Stimulated activated CD8-positive, alpha-beta memory T cell treated with anti-CD3 and anti-CD28 coated beads, Interleukin-7, amount 100 ng/mL, for 4 hours (primary cell): Measurements from ENCODE around the gene MAP1LC3C.

Source experiments
- DNase-seq, 2 donors: peaks; one replicate each; pipeline ENCODE4 v3.0.0-alpha.2; 2020; ENCODE audit warnings: low read depth in 2 of 2

MAP1LC3C gene

DNA sequence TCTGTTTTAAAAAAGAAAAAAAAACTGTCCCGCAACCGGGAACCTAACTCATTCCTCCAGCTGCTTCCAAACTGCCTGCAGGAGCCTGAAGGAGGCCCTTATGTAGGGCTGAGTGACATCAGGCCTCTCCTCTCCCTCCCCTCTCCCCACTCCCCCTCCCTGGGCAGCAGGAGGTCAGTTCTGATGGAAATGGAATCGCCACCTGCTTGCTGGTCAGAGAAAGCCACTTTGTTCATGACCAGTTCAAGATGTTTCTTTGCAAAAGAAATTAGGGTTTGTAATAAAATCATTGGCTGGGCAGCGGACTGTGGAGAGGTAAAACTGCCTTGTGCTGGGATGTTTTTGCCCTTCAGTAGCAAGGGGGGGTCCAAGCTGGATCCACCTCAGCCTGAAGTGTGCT is at the start of gene MAP1LC3C:
TSS of gene MAP1LC3C (minus strand) at position 73 of the 400 bp plus-strand sequence. CDS start 90 bp downstream, outside the sequence.
- DNase-seq = no peak

DNA sequence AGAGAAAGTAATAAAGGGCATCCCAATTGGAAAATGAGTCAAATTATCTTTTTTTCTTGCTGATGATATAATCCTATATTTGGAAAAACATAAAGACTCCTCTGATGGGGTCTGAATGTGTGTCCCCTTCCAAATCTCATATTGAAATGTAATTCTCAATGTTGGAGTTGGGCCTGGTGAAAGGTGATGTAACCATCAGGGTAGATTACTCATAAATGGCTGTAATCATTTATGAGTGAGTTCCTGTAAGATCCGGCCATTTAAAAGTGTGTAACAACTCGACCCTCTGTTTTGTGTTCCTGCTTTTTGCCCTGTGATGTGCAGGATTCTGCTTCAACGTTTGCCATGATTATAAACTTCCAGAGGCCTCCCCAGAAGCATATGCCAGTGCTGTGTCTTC is 44.3 kb upstream of the MAP1LC3C start:
- DNase-seq = no peak

DNA sequence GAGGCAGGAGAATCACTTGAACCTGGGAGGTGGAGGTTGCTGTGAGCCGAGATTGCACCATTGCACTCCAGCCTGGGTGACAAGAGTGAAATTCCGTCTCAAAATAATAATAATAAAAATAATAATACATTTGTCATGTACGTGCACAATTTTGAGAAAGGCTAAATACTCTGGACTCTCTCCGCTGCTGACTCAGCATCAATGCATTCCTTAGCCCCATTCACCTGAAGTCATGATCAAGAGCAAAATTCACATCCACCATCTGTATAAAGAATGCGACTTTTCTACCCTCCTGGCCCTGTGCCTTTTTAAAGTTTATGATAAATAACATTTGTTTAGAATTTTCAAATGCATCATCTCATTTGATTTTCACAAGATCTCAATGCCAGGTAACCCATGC is 35.5 kb upstream of the MAP1LC3C start:
- no peak for DNase-seq

GRCh38 chr1:242033447-242033846 is 34.5 kb upstream of the MAP1LC3C start:
- DNase-seq = no peak

DNA sequence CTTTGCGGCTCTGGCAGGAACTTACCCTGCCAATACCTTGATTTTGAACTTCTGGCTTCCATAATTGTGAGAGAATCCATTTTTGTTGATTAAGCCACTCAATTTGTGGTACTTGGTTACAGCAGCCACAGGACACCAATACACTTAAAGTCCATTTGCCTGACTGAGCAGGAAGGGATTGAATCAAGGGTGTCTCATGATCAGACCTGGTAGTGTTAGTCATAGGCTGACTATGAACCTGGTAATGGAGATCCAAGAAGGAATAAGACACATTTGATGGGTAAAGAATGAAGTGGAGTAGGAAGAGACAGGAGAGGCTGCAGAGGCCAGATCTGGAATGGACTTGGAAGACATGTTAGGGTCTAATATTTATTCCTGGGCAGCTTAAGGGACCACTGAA is 31.2 kb upstream of the MAP1LC3C start:
- no peak for DNase-seq

GRCh38 chr1:242025681-242026080 is 26.8 kb upstream of the MAP1LC3C start:
- DNase-seq = no peak

GRCh38 chr1:242023805-242024204 is 24.9 kb upstream of the MAP1LC3C start:
- DNase-seq = no peak

- DNase-seq = no peak
Observed at GRCh38 chr1:242019018-242019417, 20.1 kb upstream of the MAP1LC3C start.

DNA sequence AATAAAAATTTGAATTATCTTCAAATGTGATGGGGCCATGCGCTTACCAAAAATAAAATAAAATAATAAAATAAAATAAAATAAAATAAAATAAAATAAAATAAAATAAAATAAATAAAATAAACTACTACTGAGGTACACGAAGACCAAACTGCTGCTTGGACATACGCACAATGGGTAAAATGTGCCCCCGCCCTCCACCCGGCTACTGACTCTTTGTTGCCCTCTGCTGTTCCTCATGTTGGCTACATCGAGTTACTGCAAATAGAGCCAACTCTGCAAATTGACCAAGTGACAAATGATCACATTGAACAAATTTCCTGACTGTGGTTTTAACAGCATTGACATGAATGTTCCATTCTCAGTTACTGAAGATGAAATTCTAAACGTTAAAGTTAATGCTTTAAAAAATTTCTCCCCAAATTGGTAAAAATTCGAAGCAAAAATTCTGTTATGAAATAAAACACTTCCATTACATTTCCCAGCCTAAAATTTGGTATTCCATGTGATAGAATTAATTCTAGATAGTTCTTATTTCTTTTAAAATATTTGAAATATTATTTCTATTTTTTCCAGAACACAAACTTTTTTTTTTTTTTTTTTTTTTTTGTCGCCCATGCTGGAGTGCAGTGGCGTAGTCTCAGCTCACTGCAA is 18.8 kb upstream of the MAP1LC3C start:
- no peak for DNase-seq

DNA sequence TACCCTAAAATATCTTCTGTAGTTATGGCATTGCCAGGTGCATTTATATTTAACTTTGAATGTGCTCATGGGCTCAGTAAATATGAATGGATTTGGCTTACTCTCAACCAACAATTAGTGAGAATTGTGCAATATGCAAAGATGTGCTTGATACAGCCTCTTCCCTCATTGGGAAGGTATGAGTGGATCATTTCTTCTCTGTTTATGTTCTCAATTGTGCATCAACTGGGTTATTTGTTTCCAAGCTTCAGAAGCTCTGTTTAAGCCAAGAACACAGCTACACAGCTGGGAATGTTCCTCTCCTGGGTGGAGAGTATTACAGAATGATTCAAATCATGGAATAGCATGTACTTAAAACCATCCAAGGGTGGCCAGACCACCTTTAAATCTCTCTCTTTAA is 17.6 kb upstream of the MAP1LC3C start:
- DNase-seq = no peak

DNA sequence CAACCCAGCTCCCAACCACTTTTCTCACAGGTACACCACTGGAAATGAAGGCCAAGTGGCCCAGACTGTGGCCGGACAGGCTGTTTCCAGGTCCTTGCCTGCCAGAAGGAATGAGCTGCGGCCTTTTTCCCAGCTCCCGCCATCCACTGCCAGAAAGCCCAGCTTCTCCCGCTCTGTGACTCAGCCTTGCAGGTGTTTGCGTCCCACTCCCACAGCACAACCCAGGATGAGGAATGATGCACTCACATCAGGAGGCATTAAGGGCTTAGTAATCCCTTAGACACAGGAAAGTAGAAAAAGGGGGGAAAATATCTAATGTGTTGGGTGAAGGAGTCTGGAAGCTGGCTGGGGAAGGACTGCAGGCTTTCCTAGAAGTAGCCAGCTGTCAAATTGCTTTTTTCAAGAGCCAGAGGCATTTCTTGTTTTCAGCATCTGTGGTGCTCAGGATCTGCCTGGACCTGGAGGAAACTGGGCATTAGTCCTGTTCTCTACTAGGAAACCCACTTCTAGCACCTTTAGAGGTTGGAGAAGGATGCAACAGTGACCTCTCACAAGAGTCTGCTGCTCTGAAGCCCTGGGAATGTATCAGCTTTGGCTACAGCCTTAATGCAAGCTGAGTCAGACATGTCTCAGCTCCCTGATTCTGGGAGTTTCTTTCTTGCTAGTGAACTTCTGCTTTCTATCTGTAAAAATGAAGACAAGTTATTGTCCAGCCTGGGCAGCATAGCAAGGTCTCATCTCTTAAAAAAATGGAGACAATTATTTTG is 13.2 kb upstream of the MAP1LC3C start:
- no peak for DNase-seq

DNA sequence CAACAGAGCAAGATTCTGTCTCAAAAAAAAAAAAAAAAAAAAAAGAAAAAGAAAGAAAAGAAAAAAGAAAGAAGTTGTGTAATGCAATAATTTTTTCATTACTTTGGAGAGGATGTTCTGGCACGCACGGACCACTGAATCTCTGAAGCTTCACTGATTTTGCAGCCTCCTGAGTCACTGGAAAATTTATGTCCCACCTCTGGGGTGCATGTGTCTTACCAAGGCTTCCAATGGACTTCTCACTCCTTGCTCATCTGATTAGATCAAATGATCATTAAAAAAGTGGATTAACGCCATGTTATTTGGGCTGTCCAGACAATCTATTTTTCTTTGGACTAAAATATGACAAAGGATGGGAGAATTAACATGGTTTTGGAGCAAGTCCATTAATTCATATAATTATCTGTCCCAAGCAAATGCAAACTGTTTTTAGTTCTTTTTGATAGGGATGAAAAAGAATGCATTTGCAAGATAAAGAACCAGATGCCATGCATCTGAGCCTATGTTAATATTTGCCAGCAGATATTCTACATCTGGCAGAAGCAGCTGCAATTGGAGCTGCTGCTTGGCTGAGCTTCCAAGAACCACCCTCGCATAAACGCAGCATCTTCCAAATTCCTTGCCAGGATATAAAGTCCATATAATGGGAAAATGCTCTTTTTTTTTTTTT is 10.1 kb upstream of the MAP1LC3C start:
- DNase-seq = no peak

DNA sequence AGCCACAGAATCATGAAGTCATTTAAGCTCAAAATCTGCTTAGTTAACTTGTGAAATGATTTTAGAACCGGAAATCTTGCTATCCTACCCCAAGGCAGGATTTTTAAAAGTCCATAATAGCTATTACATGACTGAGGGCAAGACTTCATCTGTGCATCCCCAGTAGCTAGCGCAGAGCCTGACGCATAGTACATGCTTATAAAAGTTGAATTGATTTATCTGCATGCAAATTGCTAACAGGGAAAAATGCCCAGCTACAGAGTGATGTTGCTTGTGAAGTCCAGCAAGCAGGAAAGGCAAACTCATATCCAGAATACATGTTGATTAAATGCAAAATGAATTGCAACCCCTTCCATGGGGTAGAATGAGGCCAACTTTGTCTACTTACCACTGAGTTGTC is 8.1 kb upstream of the MAP1LC3C start:
- no peak for DNase-seq

GRCh38 chr1:242005866-242006535 is 7.1 kb upstream of the MAP1LC3C start:
- DNase-seq = no peak

- DNase-seq = no peak
Observed at GRCh38 chr1:242004751-242005495, 6.0 kb upstream of the MAP1LC3C start.

- no peak for DNase-seq
Observed at GRCh38 chr1:242002510-242002909, 3.6 kb upstream of the MAP1LC3C start.

- no peak for DNase-seq
Observed at GRCh38 chr1:242002072-242002471, 3.2 kb upstream of the MAP1LC3C start.

GRCh38 chr1:242000434-242000833 is 1.5 kb upstream of the MAP1LC3C start:
- no peak for DNase-seq

GRCh38 chr1:241998412-241998921 is 431 bp downstream of the MAP1LC3C start:
- peak in 1 of 2 donors; percentile 13 for DNase-seq

GRCh38 chr1:241997401-241997998 is 1.4 kb downstream of the MAP1LC3C start:
- no peak for DNase-seq

DNA sequence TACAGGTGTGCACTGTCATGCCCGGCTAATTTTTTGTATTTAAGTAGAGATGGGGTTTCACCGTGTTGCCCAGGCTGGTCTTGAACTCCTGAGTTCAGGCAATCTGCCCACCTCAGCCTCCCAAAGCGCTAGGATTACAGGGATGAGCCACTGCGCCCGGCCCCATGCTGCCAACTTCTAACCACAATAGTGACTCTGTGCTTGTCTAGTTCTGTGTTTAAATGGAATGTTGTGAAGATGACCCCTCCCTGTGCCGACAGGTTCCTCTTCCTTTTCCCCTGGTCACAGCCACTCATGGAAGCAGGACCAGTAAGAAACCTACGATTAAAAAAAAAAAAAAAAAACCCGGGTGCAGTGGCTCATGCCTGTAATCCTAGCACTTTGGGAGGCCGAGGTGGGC is 4.7 kb downstream of the MAP1LC3C start:
- DNase-seq = no peak
